ENCODE measurements around the gene FAM180B.
"Not testable (repeated sequence)": the region's sequence is repeated elsewhere in the genome, so short reads cannot be mapped to it uniquely, and the experiment has no call there.

- TF ChIP-seq CTCF, POLR2A (IDR thresholded peaks at IDR 0.05): not testable (repeated sequence)
These were observed 22.1 kb upstream of the FAM180B start for GRCh38 chr11:47564366-47564765.

All from body of pancreas (tissue), 4 donors.